ENCODE results near the gene NRP2.

DNA sequence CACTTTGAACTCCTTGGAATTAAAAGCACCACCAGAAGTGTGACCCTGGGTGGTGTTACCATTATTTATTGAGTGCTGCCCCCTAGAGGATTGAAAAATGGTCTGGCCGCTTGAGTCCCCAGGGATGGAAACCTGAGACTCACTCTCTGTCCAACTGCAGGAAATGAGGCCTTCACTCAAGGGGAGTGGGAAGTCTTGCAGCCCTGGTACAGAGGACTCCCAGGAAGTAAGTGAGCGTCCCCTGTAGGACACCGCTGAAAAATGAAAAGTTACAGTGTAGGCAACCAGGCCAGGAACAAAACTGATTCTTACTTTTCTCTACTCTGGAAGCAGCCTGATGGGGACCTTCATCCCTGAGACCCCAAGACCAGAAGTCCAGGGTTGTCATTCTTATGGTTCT, 2.2 kb upstream of the NRP2 start:
- TF ChIP-seq, protein P1, sequence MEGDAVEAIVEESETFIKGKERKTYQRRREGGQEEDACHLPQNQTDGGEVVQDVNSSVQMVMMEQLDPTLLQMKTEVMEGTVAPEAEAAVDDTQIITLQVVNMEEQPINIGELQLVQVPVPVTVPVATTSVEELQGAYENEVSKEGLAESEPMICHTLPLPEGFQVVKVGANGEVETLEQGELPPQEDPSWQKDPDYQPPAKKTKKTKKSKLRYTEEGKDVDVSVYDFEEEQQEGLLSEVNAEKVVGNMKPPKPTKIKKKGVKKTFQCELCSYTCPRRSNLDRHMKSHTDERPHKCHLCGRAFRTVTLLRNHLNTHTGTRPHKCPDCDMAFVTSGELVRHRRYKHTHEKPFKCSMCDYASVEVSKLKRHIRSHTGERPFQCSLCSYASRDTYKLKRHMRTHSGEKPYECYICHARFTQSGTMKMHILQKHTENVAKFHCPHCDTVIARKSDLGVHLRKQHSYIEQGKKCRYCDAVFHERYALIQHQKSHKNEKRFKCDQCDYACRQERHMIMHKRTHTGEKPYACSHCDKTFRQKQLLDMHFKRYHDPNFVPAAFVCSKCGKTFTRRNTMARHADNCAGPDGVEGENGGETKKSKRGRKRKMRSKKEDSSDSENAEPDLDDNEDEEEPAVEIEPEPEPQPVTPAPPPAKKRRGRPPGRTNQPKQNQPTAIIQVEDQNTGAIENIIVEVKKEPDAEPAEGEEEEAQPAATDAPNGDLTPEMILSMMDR (conservative IDR thresholded peaks at IDR 0.05; ENCODE audit: low read length), result peak; percentile 92
- no peak for TF ChIP-seq EZH2phosphoT487 (IDR thresholded peaks at IDR 0.05; ENCODE audit: borderline replicate concordance, low read depth, low read length)
